ENCODE results near the gene QRSL1.
A peak's percentile ranks its signal among the peaks of the same experiment; 100 is the strongest.
"Not testable (repeated sequence)": the region's sequence is repeated elsewhere in the genome, so short reads cannot be mapped to it uniquely, and the experiment has no call there.

QRSL1 gene

DNA sequence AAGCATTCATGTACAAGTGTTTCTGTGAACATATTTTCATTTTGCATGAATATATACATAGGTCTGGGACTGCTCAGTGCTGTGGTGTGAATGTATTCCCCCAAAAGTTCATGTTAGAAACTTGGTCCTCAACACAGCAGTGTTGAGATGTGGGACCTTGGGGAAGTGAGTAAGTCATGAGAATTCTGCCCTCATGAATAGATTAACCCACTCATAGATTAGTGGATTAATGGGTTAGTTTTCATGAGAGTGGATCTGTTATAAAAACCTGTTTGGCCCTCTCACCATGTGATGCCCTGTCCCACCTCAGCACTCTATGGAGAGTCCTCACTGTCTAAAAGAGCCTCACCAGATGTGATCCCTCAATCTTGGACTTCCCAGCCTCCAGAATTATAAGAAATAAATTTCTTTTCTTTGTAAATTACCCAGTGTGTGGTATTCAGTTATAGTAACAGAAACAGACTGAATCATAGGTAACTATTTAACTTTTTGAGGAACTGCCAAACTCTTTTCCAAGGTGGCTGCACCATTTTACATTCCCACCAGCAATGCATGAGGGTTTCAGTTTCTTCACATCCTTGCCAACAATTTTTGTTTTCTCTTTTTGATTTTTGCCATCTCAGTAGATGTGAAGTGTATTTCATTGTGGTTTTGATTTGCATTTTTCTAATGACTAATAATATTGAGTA is 45.3 kb downstream of the QRSL1 start:
- Mint-ChIP-seq H3K27ac (no peak overlapping the region), H3K9me3 (no peaks in the 10 kb centered on the region), H3K4me1 (ENCODE audit: low read depth) (peaks cover 7% of the 10 kb centered on the region), H3K27me3 (no peaks in the 10 kb centered on the region), H3K36me3 (ENCODE audit: low read depth) (no peaks in the 10 kb centered on the region), H3K4me3 (no peak overlapping the region)
- intact Hi-C loops (cut with micrococcal nuclease): no loop called here

DNA sequence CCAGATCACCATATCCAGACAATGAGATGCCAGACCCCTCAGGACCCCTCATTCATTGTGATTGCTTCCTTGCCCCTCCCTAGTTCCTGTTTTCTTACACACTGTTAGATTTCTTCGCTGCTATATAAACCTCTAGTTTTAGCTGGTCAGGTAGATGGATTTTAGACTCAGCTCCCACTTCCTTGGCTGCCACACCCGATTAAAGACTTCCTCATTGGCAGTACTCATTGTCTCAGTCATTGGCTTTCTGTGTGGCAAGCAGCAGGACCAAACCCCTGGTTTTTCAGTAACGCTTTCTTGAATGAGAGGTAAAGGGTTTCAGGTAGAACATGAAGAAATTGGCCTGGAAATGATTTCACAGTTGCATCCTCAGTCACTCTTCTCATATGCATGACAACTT is 47.9 kb downstream of the QRSL1 start:
- Mint-ChIP-seq H3K36me3 (ENCODE audit: low read depth) (no peaks in the 10 kb centered on the region), H3K4me3 (no peak overlapping the region), H3K27ac (peak overlapping the region; percentile 7), H3K27me3 (no peaks in the 10 kb centered on the region), H3K4me1 (ENCODE audit: low read depth) (peaks cover 7% of the 10 kb centered on the region), H3K9me3 (no peaks in the 10 kb centered on the region)
- intact Hi-C loops (cut with micrococcal nuclease): no loop called here

DNA sequence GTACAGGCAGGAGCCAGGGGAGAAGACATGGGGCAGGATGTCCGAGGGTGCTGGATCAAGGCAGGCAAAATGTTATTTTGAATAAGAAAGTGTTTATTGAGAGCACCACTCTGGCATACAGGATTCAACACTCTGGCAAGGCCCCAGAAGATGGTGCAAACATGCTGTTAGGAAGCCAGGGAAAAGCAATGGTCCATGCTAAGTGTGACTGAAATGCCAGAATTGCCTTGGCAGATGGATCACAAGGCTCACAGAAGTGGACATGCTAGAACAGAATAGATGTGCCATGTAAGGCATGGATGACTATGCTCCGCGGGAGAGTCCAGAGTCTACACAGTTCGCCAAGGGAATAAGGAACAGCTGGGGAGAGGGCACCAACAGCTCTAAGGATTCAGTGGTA is 54.6 kb downstream of the QRSL1 start:
- Mint-ChIP-seq H3K36me3 (ENCODE audit: low read depth) (no peaks in the 10 kb centered on the region), H3K4me1 (ENCODE audit: low read depth) (no peaks in the 10 kb centered on the region), H3K4me3 (no peak overlapping the region), H3K27me3 (no peaks in the 10 kb centered on the region), H3K27ac (no peak overlapping the region), H3K9me3 (no peaks in the 10 kb centered on the region)
- intact Hi-C loops (cut with micrococcal nuclease): no loop called here

DNA sequence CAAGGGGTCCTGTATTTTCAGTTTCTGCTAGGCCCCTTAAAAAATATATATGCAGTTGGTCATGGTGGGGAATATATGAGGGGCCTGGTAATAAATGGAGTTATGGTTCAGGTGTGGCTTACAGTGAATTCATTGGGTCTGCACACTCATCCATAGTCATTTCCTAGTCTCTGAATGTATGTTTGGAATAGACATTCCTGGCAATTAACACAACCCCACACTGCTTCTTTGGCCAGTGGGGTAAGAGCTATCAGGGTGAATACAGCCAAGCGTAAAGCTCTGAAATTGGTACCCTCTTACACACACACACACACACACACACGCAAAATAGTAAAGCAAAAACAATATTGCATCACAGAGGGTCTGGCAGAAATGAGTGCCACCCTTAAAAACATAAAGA is 56.5 kb downstream of the QRSL1 start:
- Mint-ChIP-seq H3K27ac (no peak overlapping the region), H3K4me3 (no peak overlapping the region), H3K27me3 (no peaks in the 10 kb centered on the region), H3K36me3 (ENCODE audit: low read depth) (no peaks in the 10 kb centered on the region), H3K9me3 (no peaks in the 10 kb centered on the region), H3K4me1 (ENCODE audit: low read depth) (no peaks in the 10 kb centered on the region)
- intact Hi-C loops (cut with micrococcal nuclease): no loop called here

DNA sequence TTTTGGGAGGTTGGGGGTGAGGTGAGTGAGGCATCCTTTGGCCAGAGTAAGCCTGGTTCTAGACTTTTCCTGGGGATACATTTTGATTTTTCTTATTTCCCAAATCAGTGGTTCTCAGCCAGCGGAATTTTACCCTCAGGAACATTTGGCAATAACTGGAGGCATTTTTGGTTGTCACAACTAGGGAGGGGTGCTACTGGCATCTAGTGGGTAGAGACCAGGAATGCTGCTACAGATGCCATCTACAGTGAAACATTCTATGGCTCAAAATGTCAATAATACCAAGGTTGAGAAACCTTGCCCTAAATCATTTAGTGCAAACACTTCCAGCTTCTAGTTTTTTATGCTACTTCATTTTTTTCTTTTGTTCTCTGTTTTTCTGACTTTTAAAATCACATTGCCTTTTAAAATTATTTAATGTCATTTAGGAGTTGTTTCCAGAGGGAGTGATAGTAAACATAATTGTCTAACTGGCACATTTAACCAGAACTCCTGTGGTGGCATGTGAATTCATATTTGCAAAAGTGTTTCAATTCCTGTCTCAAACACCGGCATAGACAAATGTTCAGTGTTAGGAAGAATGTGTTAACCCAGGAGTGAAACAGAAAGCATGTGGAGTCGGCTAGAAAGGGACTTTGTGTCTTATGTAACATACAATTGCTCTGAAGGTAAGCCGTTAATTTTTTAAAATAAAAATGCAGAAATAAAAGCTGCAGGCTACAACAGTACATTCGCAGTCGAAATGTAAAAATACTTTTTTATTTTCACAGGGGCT is 59.0 kb downstream of the QRSL1 start:
- intact Hi-C loops (cut with micrococcal nuclease): no loop called here
- Mint-ChIP-seq H3K36me3 (ENCODE audit: low read depth) (no peaks in the 10 kb centered on the region), H3K4me3 (no peak overlapping the region), H3K27me3 (no peaks in the 10 kb centered on the region), H3K4me1 (ENCODE audit: low read depth) (no peaks in the 10 kb centered on the region), H3K9me3 (no peaks in the 10 kb centered on the region), H3K27ac (no peak overlapping the region)

DNA sequence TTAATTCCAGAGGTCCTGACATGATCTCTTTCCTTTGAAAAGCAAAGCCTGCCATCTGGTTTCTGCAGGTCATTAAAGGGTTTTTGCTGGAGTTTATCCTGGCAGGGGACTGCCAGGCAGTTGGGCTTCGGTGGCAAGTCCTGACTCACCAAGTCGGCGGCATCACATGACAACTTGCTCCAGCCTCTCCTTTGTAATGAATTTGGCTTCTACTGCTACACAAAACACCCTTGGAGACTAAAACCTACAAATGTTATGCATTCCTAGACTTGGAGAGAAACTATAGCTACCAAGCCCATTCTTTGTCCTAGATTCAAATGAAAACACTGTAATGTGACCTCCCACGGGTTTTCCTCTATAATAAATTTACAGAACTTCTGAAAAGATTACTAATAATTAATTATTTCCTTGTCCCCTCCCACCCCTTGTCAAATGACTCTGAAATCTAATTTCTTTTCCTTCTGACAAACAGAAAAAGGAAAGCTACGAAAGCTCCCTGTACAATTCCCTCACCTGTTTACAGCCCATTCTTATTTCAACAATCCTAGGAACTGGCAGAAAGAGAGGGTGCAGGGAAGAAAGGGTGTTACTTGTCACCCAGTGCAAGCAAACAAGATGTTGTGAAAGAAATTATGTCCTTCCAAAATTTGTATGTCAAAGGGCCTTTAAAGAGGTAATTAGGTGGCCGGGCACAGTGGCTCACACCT is 62.9 kb downstream of the QRSL1 start:
- peaks cover 4% of the 10 kb centered on the region for H3K27me3 Mint-ChIP-seq
- no peak overlapping the region for H3K4me3 Mint-ChIP-seq
- H3K27ac Mint-ChIP-seq: no peak overlapping the region
- H3K36me3 Mint-ChIP-seq (ENCODE audit: low read depth): no peaks in the 10 kb centered on the region
- H3K4me1 Mint-ChIP-seq (ENCODE audit: low read depth): no peaks in the 10 kb centered on the region
- H3K9me3 Mint-ChIP-seq: no peaks in the 10 kb centered on the region
- intact Hi-C loops (cut with micrococcal nuclease): no loop called here

DNA sequence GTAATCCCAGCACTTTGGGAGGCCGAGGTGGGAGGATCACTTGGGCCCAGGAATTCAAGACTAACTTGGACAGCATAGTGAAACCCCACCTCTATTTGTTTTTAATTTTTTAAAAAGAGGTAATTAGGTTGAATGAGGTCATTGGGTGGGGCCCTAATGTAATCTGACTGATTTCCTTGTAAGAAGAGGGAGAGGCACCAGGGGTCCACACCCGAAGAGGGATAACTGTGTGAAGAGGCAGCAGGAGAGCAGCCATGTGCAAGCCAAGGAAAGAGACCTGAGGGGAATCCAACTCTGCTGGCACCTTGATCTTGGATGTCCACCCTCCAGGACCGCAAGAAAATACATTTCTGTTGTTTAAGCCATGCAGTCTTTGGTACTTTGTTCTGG is 63.4 kb downstream of the QRSL1 start:
- Mint-ChIP-seq H3K36me3 (ENCODE audit: low read depth) (no peaks in the 10 kb centered on the region), H3K4me1 (ENCODE audit: low read depth) (no peaks in the 10 kb centered on the region), H3K4me3 (no peak overlapping the region), H3K27ac (no peak overlapping the region), H3K9me3 (no peaks in the 10 kb centered on the region), H3K27me3 (peaks cover 4% of the 10 kb centered on the region)
- intact Hi-C loops (cut with micrococcal nuclease): no loop called here

DNA sequence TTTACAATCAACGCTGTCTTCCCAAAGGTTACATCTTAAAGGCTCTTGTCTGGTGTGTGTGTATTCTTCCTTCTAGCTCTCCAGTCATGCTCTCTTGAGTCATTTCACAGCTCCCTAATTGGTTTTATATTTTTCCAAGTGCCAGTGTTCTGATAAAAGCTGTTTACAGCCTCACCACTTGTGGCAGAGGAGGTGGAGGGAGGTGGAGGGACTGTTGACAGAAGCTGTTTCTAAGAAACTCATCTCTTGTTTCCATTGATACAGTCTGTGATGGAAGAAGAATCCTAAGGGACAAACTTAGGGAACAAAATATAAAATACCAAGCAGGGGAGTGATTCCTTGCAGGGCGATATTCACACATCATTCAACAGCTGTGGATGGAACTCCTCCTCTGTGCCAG is 64.0 kb downstream of the QRSL1 start:
- intact Hi-C loops (cut with micrococcal nuclease): no loop called here

DNA sequence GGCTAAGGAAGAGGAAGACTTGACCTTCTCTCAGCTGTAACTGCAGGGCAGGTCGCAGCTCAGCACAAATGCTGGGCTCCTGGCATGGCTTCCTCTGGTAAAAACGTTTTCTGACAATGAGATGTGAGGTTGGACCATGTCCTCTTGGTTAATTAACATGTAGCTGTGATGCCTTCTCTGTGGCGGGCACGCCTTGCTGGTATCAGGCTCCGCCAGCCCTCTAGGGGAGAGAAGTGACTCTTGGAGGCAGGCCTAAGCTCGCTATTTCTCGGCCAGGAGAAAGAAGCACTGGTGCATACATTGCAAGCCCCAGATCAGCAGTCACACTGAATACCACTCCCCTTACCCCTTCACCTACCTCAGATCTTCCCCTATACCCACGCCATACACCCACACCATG is 65.0 kb downstream of the QRSL1 start:
- Mint-ChIP-seq H3K36me3 (ENCODE audit: low read depth) (no peaks in the 10 kb centered on the region), H3K27me3 (peaks cover 4% of the 10 kb centered on the region), H3K4me1 (ENCODE audit: low read depth) (no peaks in the 10 kb centered on the region), H3K27ac (no peak overlapping the region), H3K9me3 (no peaks in the 10 kb centered on the region), H3K4me3 (no peak overlapping the region)
- intact Hi-C loops (cut with micrococcal nuclease): no loop called here

More for the DNA sequence above, 64.0 kb downstream of the QRSL1 start:
- H3K36me3 Mint-ChIP-seq (ENCODE audit: low read depth): no peaks in the 10 kb centered on the region
- no peaks in the 10 kb centered on the region for H3K9me3 Mint-ChIP-seq
- no peak overlapping the region for H3K27ac Mint-ChIP-seq
- peaks cover 4% of the 10 kb centered on the region for H3K27me3 Mint-ChIP-seq
- H3K4me3 Mint-ChIP-seq: no peak overlapping the region
- no peaks in the 10 kb centered on the region for H3K4me1 Mint-ChIP-seq (ENCODE audit: low read depth)

DNA sequence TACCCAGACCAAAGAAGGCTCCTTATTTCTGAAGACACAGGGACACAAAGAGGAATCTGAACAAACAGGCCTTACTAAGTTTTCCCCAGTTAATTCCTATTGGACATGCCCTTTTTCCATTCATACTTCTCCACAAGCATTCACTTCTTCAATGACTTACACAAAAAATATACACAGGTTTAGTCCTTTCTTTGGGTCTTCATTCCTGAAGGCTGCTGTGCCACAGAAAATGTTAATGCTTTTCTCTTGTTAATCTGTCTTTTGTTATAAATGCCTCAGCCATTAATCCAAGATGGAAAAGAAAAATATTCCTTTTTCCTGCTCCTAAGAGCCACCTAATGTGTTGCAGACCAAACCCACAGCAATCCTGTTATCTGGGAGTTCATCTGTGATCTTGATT is 71.2 kb downstream of the QRSL1 start:
- no peaks in the 10 kb centered on the region for H3K4me1 Mint-ChIP-seq (ENCODE audit: low read depth)
- no peak overlapping the region for H3K4me3 Mint-ChIP-seq
- intact Hi-C loops (cut with micrococcal nuclease): no loop called here
- no peak overlapping the region for H3K27ac Mint-ChIP-seq
- no peaks in the 10 kb centered on the region for H3K36me3 Mint-ChIP-seq (ENCODE audit: low read depth)
- H3K9me3 Mint-ChIP-seq: peaks cover 11% of the 10 kb centered on the region
- H3K27me3 Mint-ChIP-seq: peaks cover 6% of the 10 kb centered on the region

DNA sequence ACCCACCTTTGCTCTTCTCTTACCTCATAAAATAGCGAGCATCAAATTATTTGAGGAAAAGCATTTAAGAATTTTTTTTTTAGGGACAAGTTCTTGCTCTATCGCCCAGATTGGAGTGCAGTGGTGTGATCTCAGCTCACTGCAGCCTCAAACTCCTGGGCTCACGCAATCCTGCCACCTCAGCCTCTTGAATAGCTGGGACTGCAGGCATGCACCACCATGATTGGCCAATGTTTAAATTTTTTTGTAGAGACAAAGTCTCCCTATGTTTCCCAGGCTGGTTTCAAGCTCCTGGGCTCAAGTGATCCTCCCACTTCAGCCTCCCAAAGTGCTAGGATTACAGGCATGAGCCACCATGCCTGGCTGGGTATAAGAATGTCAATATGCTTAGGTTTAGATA is 71.8 kb downstream of the QRSL1 start:
- H3K4me3 Mint-ChIP-seq; intact Hi-C loops (cut with micrococcal nuclease); H3K36me3 Mint-ChIP-seq (ENCODE audit: low read depth); H3K4me1 Mint-ChIP-seq (ENCODE audit: low read depth); H3K27me3 Mint-ChIP-seq; H3K27ac Mint-ChIP-seq: not testable (repeated sequence)
- peaks cover 13% of the 10 kb centered on the region for H3K9me3 Mint-ChIP-seq

DNA sequence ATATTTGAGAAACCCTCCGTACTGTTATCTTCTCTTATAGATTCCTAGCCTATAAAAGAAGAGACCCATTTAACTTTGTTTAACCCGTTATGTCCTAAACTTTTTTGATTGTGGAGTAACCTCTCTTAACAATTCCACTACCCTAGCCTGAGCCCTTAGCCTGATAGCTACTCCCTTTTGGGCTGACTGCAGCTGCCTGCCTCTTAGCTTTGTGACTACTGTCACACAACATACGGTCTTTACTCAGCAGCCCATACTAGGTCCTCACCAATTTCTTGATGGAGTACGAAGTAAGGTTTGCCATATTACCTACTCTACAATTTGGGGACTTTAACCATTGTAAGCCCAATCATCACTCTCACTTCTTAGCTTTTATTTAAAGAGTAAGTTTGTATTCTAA is 72.7 kb downstream of the QRSL1 start:
- intact Hi-C loops (cut with micrococcal nuclease): no loop called here
- Mint-ChIP-seq H3K27ac (no peak overlapping the region), H3K4me3 (no peak overlapping the region), H3K36me3 (ENCODE audit: low read depth) (no peaks in the 10 kb centered on the region), H3K4me1 (ENCODE audit: low read depth) (no peaks in the 10 kb centered on the region), H3K27me3 (peaks cover 5% of the 10 kb centered on the region), H3K9me3 (peaks cover 13% of the 10 kb centered on the region)

DNA sequence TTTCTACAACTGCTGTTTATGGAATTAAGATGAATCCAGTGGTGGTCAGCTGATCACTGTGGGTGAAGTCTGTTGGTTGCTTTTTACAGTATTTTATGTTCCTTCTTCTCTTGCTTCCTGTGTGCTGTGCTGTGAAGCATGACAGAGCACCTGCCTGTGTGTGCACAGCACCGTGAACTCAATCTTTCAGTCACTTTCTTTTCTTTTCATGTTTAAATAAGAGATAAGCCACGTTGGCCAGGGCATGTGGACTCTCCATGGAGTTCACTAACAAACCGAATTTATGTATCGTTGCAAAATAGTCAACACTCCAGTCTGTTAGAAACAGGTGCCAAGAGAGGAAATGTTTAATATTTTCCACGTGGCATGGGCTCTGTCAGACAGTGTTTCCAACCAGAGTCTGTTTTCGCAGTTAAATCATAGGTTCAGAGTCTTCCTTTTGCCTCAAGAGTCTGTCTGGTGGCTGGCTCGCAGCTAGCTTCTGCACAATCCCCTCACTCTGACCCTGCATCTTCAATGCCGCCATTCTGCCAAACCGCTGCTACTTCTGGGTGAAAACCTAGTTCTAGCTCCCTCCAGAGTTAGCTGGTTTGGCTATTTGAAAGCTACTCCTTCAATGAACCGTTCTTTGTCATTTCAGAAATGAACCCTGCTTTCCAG is 73.2 kb downstream of the QRSL1 start:
- Mint-ChIP-seq H3K4me3 (no peak overlapping the region), H3K36me3 (ENCODE audit: low read depth) (no peaks in the 10 kb centered on the region), H3K9me3 (peaks cover 13% of the 10 kb centered on the region), H3K4me1 (ENCODE audit: low read depth) (no peaks in the 10 kb centered on the region), H3K27me3 (peaks cover 5% of the 10 kb centered on the region), H3K27ac (no peak overlapping the region)
- intact Hi-C loops (cut with micrococcal nuclease): no loop called here

DNA sequence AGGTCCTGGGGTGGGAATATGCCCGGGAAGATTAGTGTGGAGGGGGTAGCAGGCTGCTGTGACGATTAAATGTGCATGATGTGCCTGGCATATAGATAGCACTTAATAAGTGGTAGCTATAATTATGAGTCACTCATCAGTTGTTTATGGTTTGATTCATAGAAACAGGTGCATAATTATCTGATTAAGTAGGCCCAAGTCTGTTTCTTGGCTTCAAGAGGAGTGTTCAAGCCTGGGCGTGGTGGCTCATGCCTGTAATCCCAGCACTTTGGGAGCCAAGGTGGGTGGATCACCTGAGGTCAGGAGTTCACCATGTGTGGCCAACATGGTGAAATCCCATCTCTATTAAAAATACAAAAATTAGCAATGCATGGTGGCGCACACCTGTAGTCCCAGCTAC is 74.9 kb downstream of the QRSL1 start:
- Mint-ChIP-seq H3K4me1 (ENCODE audit: low read depth) (no peaks in the 10 kb centered on the region), H3K9me3 (peaks cover 13% of the 10 kb centered on the region), H3K4me3 (no peak overlapping the region), H3K27me3 (peaks cover 6% of the 10 kb centered on the region), H3K36me3 (ENCODE audit: low read depth) (no peaks in the 10 kb centered on the region), H3K27ac (no peak overlapping the region)
- intact Hi-C loops (cut with micrococcal nuclease): no loop called here
